ENCODE results near the gene TRIM40.

- no peak for TF ChIP-seq CTCF (IDR thresholded peaks at IDR 0.05; ENCODE audit: poor library complexity)
- no peak for TF ChIP-seq EZH2 (IDR thresholded peaks at IDR 0.05; ENCODE audit: borderline replicate concordance)
These were observed 28.1 kb downstream of the TRIM40 start for GRCh38 chr6:30163918-30164654.
